ENCODE data around the gene PRR20G. TPM values are rescaled to one million over a fixed set of nuclear protein-coding genes. Genes with fewer than 3 reads are reported as not detected.
"Not testable (repeated sequence)": the region's sequence is repeated elsewhere in the genome, so short reads cannot be mapped to it uniquely, and the experiment has no call there.

Gene PRR20G
- total RNA-seq, 1 experiment from 2014 or later, result not detected

DNA sequence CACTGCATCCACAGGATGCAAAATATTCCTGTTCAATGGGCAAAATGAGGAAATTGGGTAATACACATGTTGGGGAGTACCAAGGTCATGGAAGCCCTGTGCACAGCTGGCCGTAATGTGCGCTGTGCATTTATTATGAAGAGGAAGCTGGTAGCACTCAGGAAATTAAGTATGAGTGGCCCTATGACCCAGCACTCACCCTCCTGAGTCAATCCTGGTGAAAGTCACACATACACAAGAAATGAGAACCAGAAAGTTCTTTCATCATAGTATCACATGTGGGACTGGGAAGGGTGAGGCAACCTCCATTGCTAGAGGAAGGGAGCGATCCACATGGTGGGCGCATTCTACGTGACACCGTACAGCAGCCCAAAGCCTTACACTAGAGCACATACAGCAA lies 11.4 kb upstream of the PRR20G start:
- no TSS peak for BruUV-seq (replicated peaks)
- Mint-ChIP-seq H3K4me3 (ENCODE audit: low read depth, unreplicated experiment) (no peak overlapping the region), H3K36me3 (ENCODE audit: insufficient read depth, unreplicated experiment) (peaks cover 4% of the 10 kb centered on the region), H3K27ac (ENCODE audit: unreplicated experiment) (no peak overlapping the region), H3K9me3 (ENCODE audit: low read depth, unreplicated experiment) (no peaks in the 10 kb centered on the region), H3K27me3 (ENCODE audit: unreplicated experiment) (peaks cover 89% of the 10 kb centered on the region), H3K4me1 (ENCODE audit: low read depth, unreplicated experiment) (peaks cover 3% of the 10 kb centered on the region)
- CTCF ChIA-PET, result no interaction called here
- intact Hi-C loops (cut with micrococcal nuclease; ENCODE audit: unreplicated experiment), result no loop called here
- TF ChIP-seq, protein P1, sequence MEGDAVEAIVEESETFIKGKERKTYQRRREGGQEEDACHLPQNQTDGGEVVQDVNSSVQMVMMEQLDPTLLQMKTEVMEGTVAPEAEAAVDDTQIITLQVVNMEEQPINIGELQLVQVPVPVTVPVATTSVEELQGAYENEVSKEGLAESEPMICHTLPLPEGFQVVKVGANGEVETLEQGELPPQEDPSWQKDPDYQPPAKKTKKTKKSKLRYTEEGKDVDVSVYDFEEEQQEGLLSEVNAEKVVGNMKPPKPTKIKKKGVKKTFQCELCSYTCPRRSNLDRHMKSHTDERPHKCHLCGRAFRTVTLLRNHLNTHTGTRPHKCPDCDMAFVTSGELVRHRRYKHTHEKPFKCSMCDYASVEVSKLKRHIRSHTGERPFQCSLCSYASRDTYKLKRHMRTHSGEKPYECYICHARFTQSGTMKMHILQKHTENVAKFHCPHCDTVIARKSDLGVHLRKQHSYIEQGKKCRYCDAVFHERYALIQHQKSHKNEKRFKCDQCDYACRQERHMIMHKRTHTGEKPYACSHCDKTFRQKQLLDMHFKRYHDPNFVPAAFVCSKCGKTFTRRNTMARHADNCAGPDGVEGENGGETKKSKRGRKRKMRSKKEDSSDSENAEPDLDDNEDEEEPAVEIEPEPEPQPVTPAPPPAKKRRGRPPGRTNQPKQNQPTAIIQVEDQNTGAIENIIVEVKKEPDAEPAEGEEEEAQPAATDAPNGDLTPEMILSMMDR (IDR thresholded peaks at IDR 0.05; ENCODE audit: unreplicated experiment), result no peak
- no peak for DNase-seq

DNA sequence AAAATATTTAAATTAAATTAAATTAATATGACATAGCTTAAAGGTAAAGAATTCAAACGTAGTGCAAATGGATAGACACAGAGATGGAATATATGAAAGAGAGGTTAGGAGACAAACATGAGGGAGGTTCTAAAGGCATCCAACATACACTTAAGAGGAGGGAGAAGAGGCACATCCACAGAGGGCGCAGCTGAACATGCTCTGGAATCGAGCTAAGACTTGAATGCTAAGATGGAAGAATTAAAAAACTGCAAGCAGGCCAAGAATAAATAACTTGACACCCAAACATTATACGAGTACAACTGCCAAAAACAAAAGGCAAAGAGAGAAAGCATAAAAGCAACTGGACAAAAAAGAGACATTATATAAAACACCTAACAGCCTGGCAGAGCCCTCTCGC lies 9.1 kb upstream of the PRR20G start:
- no TSS peak for BruUV-seq (replicated peaks)
- TF ChIP-seq, protein P1 (IDR thresholded peaks at IDR 0.05; ENCODE audit: unreplicated experiment), result no peak

DNA sequence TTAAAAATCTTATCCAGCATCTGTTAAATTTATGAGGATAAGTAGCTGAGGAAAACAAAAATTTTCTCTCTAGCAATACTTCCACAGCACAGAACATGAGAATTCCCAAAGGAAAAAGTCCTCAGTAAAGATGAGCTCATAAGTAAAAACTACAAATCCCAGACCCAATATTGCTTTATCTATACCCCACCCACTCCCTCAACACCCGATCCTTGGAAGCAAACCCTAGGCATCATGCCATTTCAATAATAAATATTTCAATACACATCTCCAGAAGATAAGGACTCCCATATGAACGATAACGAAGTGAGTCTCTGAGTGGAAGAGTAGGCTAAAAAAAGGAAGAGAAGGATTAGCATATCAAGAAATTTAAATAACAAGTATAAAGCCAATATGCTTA lies 8.3 kb upstream of the PRR20G start:
- DNase-seq, result no peak
- no peaks in the 10 kb centered on the region for H3K9me3 Mint-ChIP-seq (ENCODE audit: low read depth, unreplicated experiment)
- H3K4me1 Mint-ChIP-seq (ENCODE audit: low read depth, unreplicated experiment), result no peaks in the 10 kb centered on the region
- no peak overlapping the region for H3K4me3 Mint-ChIP-seq (ENCODE audit: low read depth, unreplicated experiment)
- no peak overlapping the region for H3K27ac Mint-ChIP-seq (ENCODE audit: unreplicated experiment)
- intact Hi-C loops (cut with micrococcal nuclease; ENCODE audit: unreplicated experiment), result no loop called here
- CTCF ChIA-PET, result no interaction called here
- BruUV-seq (replicated peaks), result no TSS peak
- TF ChIP-seq, protein P1 (IDR thresholded peaks at IDR 0.05; ENCODE audit: unreplicated experiment), result no peak
- peaks cover 86% of the 10 kb centered on the region for H3K27me3 Mint-ChIP-seq (ENCODE audit: unreplicated experiment)
- H3K36me3 Mint-ChIP-seq (ENCODE audit: insufficient read depth, unreplicated experiment), result no peaks in the 10 kb centered on the region

More for the DNA sequence above, 9.1 kb upstream of the PRR20G start:
- H3K27me3 Mint-ChIP-seq (ENCODE audit: unreplicated experiment), result peaks cover 86% of the 10 kb centered on the region
- intact Hi-C loops (cut with micrococcal nuclease; ENCODE audit: unreplicated experiment), result no loop called here
- no peak overlapping the region for H3K27ac Mint-ChIP-seq (ENCODE audit: unreplicated experiment)
- no peak for DNase-seq
- no peaks in the 10 kb centered on the region for H3K9me3 Mint-ChIP-seq (ENCODE audit: low read depth, unreplicated experiment)
- no peak overlapping the region for H3K4me3 Mint-ChIP-seq (ENCODE audit: low read depth, unreplicated experiment)
- CTCF ChIA-PET, result no interaction called here
- H3K36me3 Mint-ChIP-seq (ENCODE audit: insufficient read depth, unreplicated experiment), result no peaks in the 10 kb centered on the region
- H3K4me1 Mint-ChIP-seq (ENCODE audit: low read depth, unreplicated experiment), result no peaks in the 10 kb centered on the region

DNA sequence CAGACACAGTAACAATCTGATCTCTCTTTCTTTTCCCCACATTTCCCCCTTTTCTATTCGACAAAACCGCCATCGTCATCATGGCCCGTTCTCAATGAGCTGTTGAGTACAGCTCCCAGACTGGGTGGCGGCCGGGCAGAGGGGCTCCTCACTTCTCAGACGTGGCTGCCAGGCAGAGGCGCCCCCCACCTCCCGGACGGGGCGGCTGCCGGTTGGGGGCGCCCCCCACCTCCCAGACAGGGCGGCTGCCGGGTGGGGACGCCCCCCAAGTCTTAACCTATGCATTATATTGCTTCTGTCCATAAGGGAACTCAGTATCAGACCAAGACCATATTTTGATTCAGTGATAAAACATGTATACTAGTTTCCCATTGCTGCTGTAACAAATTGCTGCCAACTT lies 5.8 kb upstream of the PRR20G start:
- BruUV-seq (replicated peaks); H3K27ac Mint-ChIP-seq (ENCODE audit: unreplicated experiment); H3K9me3 Mint-ChIP-seq (ENCODE audit: low read depth, unreplicated experiment); H3K4me3 Mint-ChIP-seq (ENCODE audit: low read depth, unreplicated experiment); H3K36me3 Mint-ChIP-seq (ENCODE audit: insufficient read depth, unreplicated experiment); H3K4me1 Mint-ChIP-seq (ENCODE audit: low read depth, unreplicated experiment); CTCF ChIA-PET; DNase-seq; intact Hi-C loops (cut with micrococcal nuclease; ENCODE audit: unreplicated experiment): not testable (repeated sequence)
- peaks cover 62% of the 10 kb centered on the region for H3K27me3 Mint-ChIP-seq (ENCODE audit: unreplicated experiment)

DNA sequence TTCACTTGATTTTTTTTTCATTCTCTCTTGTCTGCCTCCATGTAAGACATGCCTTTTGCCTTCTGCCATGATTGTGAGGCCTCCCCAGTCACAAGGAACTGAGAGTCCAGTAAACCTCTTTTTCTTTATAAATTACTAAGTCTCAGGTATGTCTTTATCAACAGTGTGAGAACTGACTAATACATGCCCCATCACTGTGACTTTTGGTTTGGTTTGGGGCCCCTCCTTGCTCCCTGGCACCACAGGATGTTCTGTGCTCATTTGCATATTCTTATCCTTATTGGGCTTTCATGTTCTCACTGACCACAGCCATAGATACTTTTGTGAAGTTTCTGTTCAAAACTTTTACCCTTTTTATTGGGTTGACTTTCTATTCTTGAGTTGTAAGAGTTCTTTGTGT lies 3.8 kb upstream of the PRR20G start:
- intact Hi-C loops (cut with micrococcal nuclease; ENCODE audit: unreplicated experiment), result no loop called here
- CTCF ChIA-PET, result no interaction called here
- no peak overlapping the region for H3K27ac Mint-ChIP-seq (ENCODE audit: unreplicated experiment)

More for the DNA sequence above, 3.8 kb upstream of the PRR20G start:
- Mint-ChIP-seq H3K4me1 (ENCODE audit: low read depth, unreplicated experiment) (peaks cover 5% of the 10 kb centered on the region), H3K4me3 (ENCODE audit: low read depth, unreplicated experiment) (no peak overlapping the region), H3K36me3 (ENCODE audit: insufficient read depth, unreplicated experiment) (peaks cover 4% of the 10 kb centered on the region), H3K27me3 (ENCODE audit: unreplicated experiment) (peaks cover 41% of the 10 kb centered on the region), H3K9me3 (ENCODE audit: low read depth, unreplicated experiment) (peaks cover 3% of the 10 kb centered on the region)
- BruUV-seq (replicated peaks), result no TSS peak
- DNase-seq, result no peak
- TF ChIP-seq, protein P1 (IDR thresholded peaks at IDR 0.05; ENCODE audit: unreplicated experiment), result no peak
